Heart left ventricle (tissue), 13 donors: Measurements from ENCODE around the gene MSN.

Experiments used
- POLR2A ChIP-seq, 2 donors: fragments of 450-650 bp; IDR thresholded peaks; one replicate each; pipeline ENCODE4 v1.6.1; 2017; ENCODE audit warnings: antibody characterized with exemption in 2 of 2, mild to moderate bottlenecking in 2 of 2, moderate library complexity in 2 of 2
- TF ChIP-seq, protein P1 (sequence below), 12 donors: fragments of 200-600 bp; sonication (generic) in 4 of 12; IDR thresholded peaks; one replicate each; pipeline versions ENCODE4 v1.5.0 to v1.8.0; 2018 to 2022; ENCODE audit warnings: antibody characterized with exemption in 12 of 12, mild to moderate bottlenecking in 5 of 12
- donor health status: ischemic (EF 13 %, LVEDD 7.1; RV severe dilation, severe dysfunction).
- donor health status: DM: no; HTN: yes; CAD: no.
- donor health status: DM: no; HTN: no; CAD: no.
- donor health status: ischemic (EF 25% LVEDD 6.9; RV normal size, moderate dysfunction).
- donor health status: ischemic (EF 25% LVEDD 5.7; RV mildly dilated, moderate dysfunction).
- donor health status: ischemic (EF 35%, LVEDD 5.7; RV mildly dilated, moderate dysfunction).
- donor health status: nonischemic (EF 11% LVEDD 7.7; RV severe dilation, severe dysfunction).
- donor health status: DM: yes; HTN: yes; CAD: no.
- donor health status: PGD.
- donor health status: ischemic (EF 29% LVEDD 5.4; RV normal size, mild dysfunction).
- donor health status: nonischemic (EF 23%, LVEDD 6.1; RV moderate dilation, normal function).

DNA sequence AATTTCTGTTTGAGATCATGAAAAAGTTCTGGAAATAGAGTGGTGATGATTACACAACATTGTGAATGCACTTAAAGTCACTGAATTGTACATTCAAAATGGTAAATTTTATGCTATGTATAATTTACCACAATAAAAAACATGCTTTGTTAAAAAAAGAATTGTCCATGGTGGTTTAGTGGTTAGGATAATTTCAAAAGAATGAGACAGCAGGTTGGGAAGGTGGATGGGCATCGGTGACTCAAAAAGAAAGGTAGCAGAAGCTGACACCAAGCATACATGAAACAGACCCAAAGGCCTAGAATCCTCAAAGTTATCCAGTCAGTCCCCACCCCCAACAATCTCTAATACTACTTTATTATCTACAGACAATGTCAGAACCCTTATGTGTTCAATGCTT is 91.1 kb downstream of the MSN start:
- TF ChIP-seq POLR2A (IDR thresholded peaks at IDR 0.05) = no peak
- TF ChIP-seq, protein P1, sequence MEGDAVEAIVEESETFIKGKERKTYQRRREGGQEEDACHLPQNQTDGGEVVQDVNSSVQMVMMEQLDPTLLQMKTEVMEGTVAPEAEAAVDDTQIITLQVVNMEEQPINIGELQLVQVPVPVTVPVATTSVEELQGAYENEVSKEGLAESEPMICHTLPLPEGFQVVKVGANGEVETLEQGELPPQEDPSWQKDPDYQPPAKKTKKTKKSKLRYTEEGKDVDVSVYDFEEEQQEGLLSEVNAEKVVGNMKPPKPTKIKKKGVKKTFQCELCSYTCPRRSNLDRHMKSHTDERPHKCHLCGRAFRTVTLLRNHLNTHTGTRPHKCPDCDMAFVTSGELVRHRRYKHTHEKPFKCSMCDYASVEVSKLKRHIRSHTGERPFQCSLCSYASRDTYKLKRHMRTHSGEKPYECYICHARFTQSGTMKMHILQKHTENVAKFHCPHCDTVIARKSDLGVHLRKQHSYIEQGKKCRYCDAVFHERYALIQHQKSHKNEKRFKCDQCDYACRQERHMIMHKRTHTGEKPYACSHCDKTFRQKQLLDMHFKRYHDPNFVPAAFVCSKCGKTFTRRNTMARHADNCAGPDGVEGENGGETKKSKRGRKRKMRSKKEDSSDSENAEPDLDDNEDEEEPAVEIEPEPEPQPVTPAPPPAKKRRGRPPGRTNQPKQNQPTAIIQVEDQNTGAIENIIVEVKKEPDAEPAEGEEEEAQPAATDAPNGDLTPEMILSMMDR (IDR thresholded peaks at IDR 0.05) = no peak
